ENCODE results near the gene AHSP.
"Not testable (repeated sequence)": the region's sequence is repeated elsewhere in the genome, so short reads cannot be mapped to it uniquely, and the experiment has no call there.

The AHSP gene

GRCh38 chr16:31527734-31528274, at the start of gene AHSP:
TSS of gene AHSP (plus strand) at chr16:31527900. CDS start at chr16:31528140, 240 bp downstream.
- intact Hi-C loops (cut with DNase I) = no loop called here
- DNase-seq = no peak

GRCh38 chr16:31478956-31479355, 48.7 kb upstream of the AHSP start:
- intact Hi-C loops (cut with DNase I) = no loop called here
- peak in 1 of 10 donors; percentile 11 for DNase-seq

- intact Hi-C loops (cut with DNase I) = no loop called here
- peak in 1 of 10 donors; percentile 35 for DNase-seq
Measured at GRCh38 chr16:31479751-31480150, 47.9 kb upstream of the AHSP start.

- DNase-seq = peak in 2 of 10 donors; percentile 43 to 53
- intact Hi-C loops (cut with DNase I) = no loop called here
Measured at GRCh38 chr16:31480851-31481536, 46.7 kb upstream of the AHSP start.

- intact Hi-C loops (cut with DNase I) = no loop called here
- DNase-seq = peak in 1 of 10 donors; percentile 32
Measured at GRCh38 chr16:31483081-31483480, 44.6 kb upstream of the AHSP start, which contains the start of gene SLC5A2. TSS of gene SLC5A2 (plus strand) at chr16:31483123. CDS start at chr16:31483137, 14 bp downstream.

GRCh38 chr16:31484048-31484447, 43.7 kb upstream of the AHSP start:
- DNase-seq; intact Hi-C loops (cut with DNase I): not testable (repeated sequence)

GRCh38 chr16:31484491-31485171, 43.1 kb upstream of the AHSP start:
- peak in 2 of 10 donors; percentile 63 to 72 for DNase-seq
- intact Hi-C loops (cut with DNase I) = no loop called here

- peak in 2 of 10 donors; percentile 34 to 54 for DNase-seq
- intact Hi-C loops (cut with DNase I) = no loop called here
Measured at GRCh38 chr16:31485571-31485970, 42.1 kb upstream of the AHSP start.

GRCh38 chr16:31486045-31486444, 41.7 kb upstream of the AHSP start:
- intact Hi-C loops (cut with DNase I) = no loop called here
- DNase-seq = peak in 2 of 10 donors; percentile 22 to 64

GRCh38 chr16:31487071-31487719, 40.5 kb upstream of the AHSP start:
- intact Hi-C loops (cut with DNase I) = no loop called here

GRCh38 chr16:31487720-31488467, 39.8 kb upstream of the AHSP start:
- intact Hi-C loops (cut with DNase I) = no loop called here
- DNase-seq = peak in 4 of 10 donors; percentile 33 to 92 (median 85)

More at GRCh38 chr16:31487071-31487719, 40.5 kb upstream of the AHSP start:
- no peak for DNase-seq

- intact Hi-C loops (cut with DNase I) = no loop called here
- DNase-seq = peak in 3 of 10 donors; percentile 71 to 86 (median 73)
Measured at GRCh38 chr16:31488468-31489297, 39.0 kb upstream of the AHSP start.

- peak in 2 of 10 donors; percentile 50 to 59 for DNase-seq
- intact Hi-C loops (cut with DNase I) = no loop called here
Measured at GRCh38 chr16:31489298-31489564, 38.5 kb upstream of the AHSP start.

GRCh38 chr16:31489616-31490584, 37.8 kb upstream of the AHSP start:
- intact Hi-C loops (cut with DNase I) = no loop called here
- DNase-seq = peak in 2 of 10 donors; percentile 29 to 70

GRCh38 chr16:31491778-31492418, 35.8 kb upstream of the AHSP start:
- intact Hi-C loops (cut with DNase I) = no loop called here
- peak in 1 of 10 donors; percentile 69 for DNase-seq

- intact Hi-C loops (cut with DNase I) = no loop called here
- DNase-seq = peak in 1 of 10 donors; percentile 77
Measured at GRCh38 chr16:31493506-31494125, 34.1 kb upstream of the AHSP start.

GRCh38 chr16:31496670-31497069, 31.0 kb upstream of the AHSP start:
- DNase-seq = peak in 1 of 10 donors; percentile 70
- intact Hi-C loops (cut with DNase I) = no loop called here
